ENCODE measurements around the gene SLC44A1.

SLC44A1 gene

GRCh38 chr9:105396901-105397300, 152.4 kb downstream of the SLC44A1 start:
- no peak for DNase-seq

- DNase-seq = no peak
Measured at GRCh38 chr9:105399117-105399516, 154.7 kb downstream of the SLC44A1 start.

- peak; percentile 39 for DNase-seq
Measured at GRCh38 chr9:105401651-105402050, 157.2 kb downstream of the SLC44A1 start.

- no peak for DNase-seq
Measured at GRCh38 chr9:105403552-105404248, 159.2 kb downstream of the SLC44A1 start.

GRCh38 chr9:105405514-105406131, 161.2 kb downstream of the SLC44A1 start:
- peak; percentile 36 for DNase-seq

GRCh38 chr9:105406369-105406768, 161.9 kb downstream of the SLC44A1 start:
- no peak for DNase-seq

GRCh38 chr9:105413525-105413924, 169.1 kb downstream of the SLC44A1 start:
- DNase-seq = peak; percentile 47

- peak; percentile 49 for DNase-seq
Measured at GRCh38 chr9:105414947-105415661, 170.7 kb downstream of the SLC44A1 start.

GRCh38 chr9:105415662-105415980, 171.2 kb downstream of the SLC44A1 start:
- DNase-seq = no peak

- DNase-seq = no peak
Measured at GRCh38 chr9:105416840-105417239, 172.4 kb downstream of the SLC44A1 start.

GRCh38 chr9:105418588-105419500, 174.4 kb downstream of the SLC44A1 start:
- DNase-seq = no peak

- no peak for DNase-seq
Measured at GRCh38 chr9:105419816-105420597, 175.6 kb downstream of the SLC44A1 start.

- no peak for DNase-seq
Measured at GRCh38 chr9:105421154-105421553, 176.7 kb downstream of the SLC44A1 start.

- no peak for DNase-seq
Measured at GRCh38 chr9:105421864-105422263, 177.4 kb downstream of the SLC44A1 start.

- DNase-seq = no peak
Measured at GRCh38 chr9:105425816-105426433, 181.5 kb downstream of the SLC44A1 start.

GRCh38 chr9:105426657-105427056, 182.2 kb downstream of the SLC44A1 start:
- DNase-seq = no peak

- DNase-seq = no peak
Measured at GRCh38 chr9:105431424-105432246, 187.2 kb downstream of the SLC44A1 start.

GRCh38 chr9:105432247-105432842, 187.9 kb downstream of the SLC44A1 start:
- DNase-seq = no peak

GRCh38 chr9:105435453-105435852, 191.0 kb downstream of the SLC44A1 start:
- no peak for DNase-seq

- DNase-seq = no peak
Measured at GRCh38 chr9:105436783-105437182, 192.3 kb downstream of the SLC44A1 start.
